GM19099 (cell line): ENCODE results near the gene RAD18.

Experiments used
- POLR2A ChIP-seq: IDR thresholded peaks from 3 replicates; pipeline ENCODE4 v1.6.1; 2011; ENCODE audit warnings: low read depth; ENCODE audit not compliant: insufficient read length; ENCODE audit errors: extremely low read depth

RAD18 gene

GRCh38 chr3:8929860-8930259, 33.4 kb downstream of the RAD18 start:
- no peak for TF ChIP-seq POLR2A

DNA sequence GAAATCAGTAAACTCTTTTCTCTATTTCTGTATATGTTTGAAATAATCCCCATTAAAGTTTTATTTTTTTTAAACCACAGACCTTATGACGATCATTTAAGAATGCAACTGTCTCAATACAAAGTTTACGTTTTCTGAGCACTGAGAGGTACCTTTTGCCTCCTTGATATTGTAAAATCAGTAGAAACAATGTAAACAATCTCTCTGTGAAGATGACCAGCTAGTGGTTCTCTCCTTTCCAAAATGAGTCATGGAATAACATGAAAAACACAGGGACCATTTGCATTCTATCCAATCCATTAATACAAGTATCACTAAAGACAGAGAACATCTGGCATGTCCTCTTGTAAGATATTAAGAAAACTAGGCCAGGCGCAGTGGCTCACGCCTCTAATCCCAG, 48.8 kb downstream of the RAD18 start:
- no peak for TF ChIP-seq POLR2A

- TF ChIP-seq POLR2A = no peak
Observed at GRCh38 chr3:8911781-8912180, 51.5 kb downstream of the RAD18 start.

- no peak for TF ChIP-seq POLR2A
Observed at GRCh38 chr3:8909160-8909559, 54.1 kb downstream of the RAD18 start.

DNA sequence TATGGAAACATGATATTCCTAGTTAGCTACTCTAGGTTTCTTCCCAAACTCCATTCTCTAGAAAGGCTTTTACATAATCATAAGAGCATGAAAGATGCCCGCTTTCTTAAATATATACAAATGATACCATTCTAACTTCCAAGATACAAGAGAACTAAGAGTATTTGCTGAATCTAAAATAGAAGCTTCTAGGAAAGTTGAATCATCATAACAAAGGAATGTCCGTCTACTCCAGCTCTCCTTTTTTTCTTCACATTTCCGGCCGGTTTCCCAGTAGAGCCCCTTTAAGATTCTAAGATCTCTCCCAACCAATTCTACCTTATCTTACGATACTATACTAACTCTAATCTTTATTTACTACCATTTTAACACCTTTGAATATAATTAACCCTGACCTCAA, 60.1 kb downstream of the RAD18 start:
- no peak for TF ChIP-seq POLR2A

DNA sequence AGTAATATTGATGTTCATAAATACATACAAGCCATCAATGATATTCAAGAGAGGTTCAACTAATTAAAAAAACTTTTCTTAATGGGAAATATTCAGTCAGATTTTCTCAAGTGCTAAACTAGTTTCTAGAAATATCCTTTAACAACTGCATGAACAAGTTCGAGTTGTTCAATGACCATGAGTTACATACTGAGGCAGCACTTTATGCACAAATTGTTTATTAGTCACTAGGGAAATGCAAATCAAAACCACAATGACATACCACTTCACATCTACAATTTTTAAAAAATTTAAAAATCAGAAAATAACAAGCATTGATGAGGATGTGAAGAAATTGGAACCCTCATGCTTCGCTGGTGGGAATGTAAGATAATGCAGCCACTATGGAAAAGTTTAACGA, 62.4 kb downstream of the RAD18 start:
- no peak for TF ChIP-seq POLR2A

- TF ChIP-seq POLR2A = no peak
Observed at GRCh38 chr3:8899876-8900460, 63.3 kb downstream of the RAD18 start.

DNA sequence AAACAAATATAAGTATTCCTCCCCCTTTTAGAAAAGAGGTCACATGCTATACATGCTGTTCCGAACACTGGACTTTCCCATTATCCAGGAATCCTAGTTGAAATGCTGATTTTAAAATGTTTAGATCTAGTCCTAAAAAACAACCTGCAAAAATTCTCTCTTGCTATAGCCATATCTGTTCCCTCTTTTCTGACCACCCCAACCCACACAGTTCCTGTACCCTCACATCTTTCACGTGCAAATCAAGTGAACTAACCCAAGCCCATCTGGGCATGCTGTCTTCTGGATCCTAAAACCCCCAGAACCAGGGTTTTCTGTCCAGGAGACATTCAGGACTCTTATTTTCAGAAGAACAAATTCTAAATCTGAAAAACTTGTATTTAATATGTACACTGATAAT, 67.4 kb downstream of the RAD18 start:
- no peak for TF ChIP-seq POLR2A

DNA sequence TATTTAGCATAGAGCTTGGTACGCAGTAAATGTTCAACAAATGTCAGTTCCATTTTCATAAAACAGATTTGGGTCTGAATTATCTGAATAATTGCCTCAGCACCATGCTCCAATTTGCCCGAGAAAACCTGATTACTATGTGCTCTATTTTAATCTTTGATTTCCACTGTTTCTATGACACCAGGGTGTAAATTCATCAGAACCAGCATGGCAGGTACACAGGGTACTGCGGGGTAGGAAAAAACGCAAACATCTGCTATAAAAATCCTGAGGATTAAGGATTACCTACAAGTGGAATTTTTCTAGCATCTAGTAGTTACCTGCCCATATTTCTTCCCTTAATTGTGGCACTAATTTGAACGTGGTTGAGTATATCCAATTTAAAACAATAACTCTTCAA, 70.3 kb downstream of the RAD18 start:
- TF ChIP-seq POLR2A = no peak

DNA sequence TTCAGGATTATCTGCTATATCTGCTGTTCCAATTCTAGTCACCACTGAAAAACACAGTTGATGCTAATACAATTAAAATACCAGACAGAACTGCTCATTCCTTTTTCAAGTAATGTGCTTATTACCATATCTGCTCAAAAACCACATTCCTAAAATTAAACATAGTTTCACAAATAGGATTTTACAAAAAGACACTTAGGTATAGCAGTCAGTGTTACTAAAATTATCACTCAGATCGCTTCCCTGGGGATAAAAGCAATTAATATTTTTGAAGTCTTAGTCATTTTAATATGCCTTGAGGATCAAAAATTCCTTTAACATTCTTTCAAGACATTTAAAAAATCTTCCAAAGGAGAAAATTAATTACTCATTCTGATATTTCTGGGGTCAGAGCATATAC, 71.5 kb downstream of the RAD18 start:
- TF ChIP-seq POLR2A = no peak

- TF ChIP-seq POLR2A = no peak
Observed at GRCh38 chr3:8891303-8891702, 72.0 kb downstream of the RAD18 start.

- TF ChIP-seq POLR2A = no peak
Observed at GRCh38 chr3:8888301-8888915, 74.9 kb downstream of the RAD18 start.

GRCh38 chr3:8887435-8888300, 75.6 kb downstream of the RAD18 start:
- TF ChIP-seq POLR2A = no peak

DNA sequence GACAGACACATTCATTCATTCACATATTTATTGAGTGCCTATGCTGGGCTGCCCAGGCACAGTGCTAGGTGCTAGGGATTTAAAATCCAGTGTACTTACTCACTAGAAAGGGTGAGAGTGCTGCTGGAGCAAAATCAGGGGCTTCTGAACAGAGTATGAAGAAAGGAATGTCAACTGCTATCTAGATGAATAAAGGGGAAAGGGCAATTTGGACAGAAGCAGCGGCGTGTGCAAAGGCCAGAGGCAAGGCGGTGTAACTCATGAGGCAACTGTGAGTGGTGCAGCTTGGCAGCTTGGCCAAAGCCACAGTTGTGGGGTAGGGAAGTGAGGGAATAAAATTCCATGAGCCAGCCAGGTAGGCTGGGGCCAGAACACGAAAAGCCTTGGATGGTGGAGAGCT, 76.7 kb downstream of the RAD18 start:
- no peak for TF ChIP-seq POLR2A

- TF ChIP-seq POLR2A = no peak
Observed at GRCh38 chr3:8885536-8886316, 77.5 kb downstream of the RAD18 start.

GRCh38 chr3:8884630-8885290, 78.5 kb downstream of the RAD18 start:
- no peak for TF ChIP-seq POLR2A

GRCh38 chr3:8882642-8883041, 80.6 kb downstream of the RAD18 start:
- no peak for TF ChIP-seq POLR2A
